IMR-90 (cell line): ENCODE data around the gene NKTR. TPM values are rescaled to one million over a fixed set of nuclear protein-coding genes. Genes with fewer than 3 reads are reported as not detected.

Experiments
- ATAC-seq: fragments of 200-7000 bp; cut with Tn5 transposase; 2 replicates; pipeline ENCODE4 v1.9.1; 2020; ENCODE audit warnings: low read depth, mild to moderate bottlenecking, moderate library complexity
- BruUV-seq: library from RNA; stranded (reverse); fragments of 400-500 nt; replicated peaks from 2 replicates; lab custom pipeline; 2021; lab: Mats Ljungman, UMichigan
- CTCF ChIA-PET: fragments of 300-600 bp; formaldehyde crosslinking; extraction: SDS; loops from one replicate; lab custom pipeline; 2021; ENCODE audit warnings: antibody characterized with exemption; lab: Yijun Ruan, JAX
- POLR2A ChIA-PET: fragments of 300-600 bp; sonication (Branson Sonifier 250); formaldehyde crosslinking; loops from one replicate; lab custom pipeline; 2022; ENCODE audit warnings: antibody characterized with exemption; ENCODE audit not compliant: unreplicated experiment; lab: Charles Lee
- DNase-seq: peaks from one replicate; pipeline ENCODE4 v3.0.0; 2013
- H2AFZ ChIP-seq: replicated peaks from 2 replicates; pipeline ENCODE3; 2013; ENCODE audit warnings: low read length, mild to moderate bottlenecking; ENCODE audit not compliant: poor library complexity
- H2AK5ac ChIP-seq: 2 replicates; pipeline ENCODE4 v1.6.1; 2013; ENCODE audit warnings: low read depth, low read length, inconsistent platforms
- H2AK9ac ChIP-seq: replicated peaks from 2 replicates; pipeline ENCODE3; 2013; ENCODE audit warnings: mild to moderate bottlenecking, low read depth, low read length, moderate library complexity; ENCODE audit not compliant: poor library complexity
- H2BK120ac ChIP-seq: 2 replicates; pipeline ENCODE4 v1.6.1; 2013; ENCODE audit warnings: low read depth, low read length, inconsistent platforms
- H2BK15ac ChIP-seq: 3 replicates; pipeline ENCODE4 v1.6.1; 2013; ENCODE audit warnings: low read depth, low read length, inconsistent platforms
- H2BK20ac ChIP-seq: 2 replicates; pipeline ENCODE4 v1.6.1; 2013; ENCODE audit warnings: low read depth, mild to moderate bottlenecking, inconsistent platforms, low read length, moderate library complexity
- H2BK5ac ChIP-seq: 2 replicates; pipeline ENCODE4 v1.6.1; 2013; ENCODE audit warnings: mild to moderate bottlenecking, low read depth, low read length, inconsistent platforms; ENCODE audit not compliant: poor library complexity, severe bottlenecking
- H3K14ac ChIP-seq: replicated peaks from 2 replicates; pipeline ENCODE4 v1.6.1; 2013; ENCODE audit warnings: low read depth, low read length, inconsistent platforms
- H3K18ac ChIP-seq: 2 replicates; pipeline ENCODE4 v1.6.1; 2013; ENCODE audit warnings: low read depth, low read length, control low read depth
- H3K23ac ChIP-seq: 2 replicates; pipeline ENCODE4 v1.6.1; 2013; ENCODE audit warnings: low read depth, low read length, inconsistent platforms
- H3K27ac ChIP-seq: 2 replicates; pipeline ENCODE4 v1.5.1; 2013; ENCODE audit warnings: mild to moderate bottlenecking, control low read depth, low read length; ENCODE audit not compliant: insufficient read depth
- H3K27me3 ChIP-seq: 2 replicates; pipeline ENCODE4 v1.6.1; 2013; ENCODE audit warnings: low read length; ENCODE audit not compliant: control insufficient read depth, insufficient read depth
- H3K36me3 ChIP-seq: 2 replicates; pipeline ENCODE4 v1.6.1; 2013; ENCODE audit warnings: low read length, mixed read lengths; ENCODE audit not compliant: control insufficient read depth, insufficient read depth
- H3K4ac ChIP-seq: 2 replicates; pipeline ENCODE4 v1.6.1; 2013; ENCODE audit warnings: low read depth, low read length, inconsistent platforms
- H3K4me1 ChIP-seq: 2 replicates; pipeline ENCODE4 v1.6.1; 2013; ENCODE audit warnings: low read length, mixed read lengths; ENCODE audit not compliant: control insufficient read depth, insufficient read depth
- H3K4me2 ChIP-seq: 2 replicates; pipeline ENCODE4 v1.6.1; 2013; ENCODE audit warnings: low read depth, mild to moderate bottlenecking, control low read depth, low read length, moderate library complexity
- H3K4me3 ChIP-seq: 2 replicates; pipeline ENCODE4 v1.5.1; 2013; ENCODE audit warnings: low read depth, mild to moderate bottlenecking, control low read depth, low read length, moderate library complexity; ENCODE audit not compliant: insufficient read depth
- H3K56ac ChIP-seq: 2 replicates; pipeline ENCODE4 v1.6.1; 2013; ENCODE audit warnings: low read length, inconsistent platforms; ENCODE audit not compliant: insufficient read depth; ENCODE audit errors: extremely low read depth
- H3K79me1 ChIP-seq, 2 experiments: 2 replicates each; pipeline ENCODE4 v1.6.1; 2013; ENCODE audit warnings: low read length in 2 of 2, inconsistent platforms in 1 of 2, low read depth in 1 of 2
- H3K9ac ChIP-seq: 2 replicates; pipeline ENCODE4 v1.6.1; 2013; ENCODE audit warnings: low read depth, low read length, control low read depth
- H3K9me1 ChIP-seq: 2 replicates; pipeline ENCODE4 v1.6.1; 2013; ENCODE audit warnings: low read length, inconsistent platforms; ENCODE audit not compliant: insufficient read depth
- H3K9me3 ChIP-seq: 2 replicates; pipeline ENCODE4 v1.6.1; 2013; ENCODE audit warnings: low read length; ENCODE audit not compliant: control insufficient read depth, insufficient read depth
- H4K20me1 ChIP-seq: 2 replicates; pipeline ENCODE4 v1.6.1; 2013; ENCODE audit warnings: low read length, inconsistent platforms; ENCODE audit not compliant: insufficient read depth
- H4K5ac ChIP-seq: 2 replicates; pipeline ENCODE4 v1.6.1; 2013; ENCODE audit warnings: mild to moderate bottlenecking, low read depth, low read length, control low read depth
- H4K8ac ChIP-seq, 2 experiments: 2 replicates each; pipeline ENCODE4 v1.6.1; 2013; ENCODE audit warnings: low read depth in 2 of 2, low read length in 2 of 2, control low read depth in 1 of 2, inconsistent platforms in 1 of 2
- H4K91ac ChIP-seq: 2 replicates; pipeline ENCODE4 v1.6.1; 2013; ENCODE audit warnings: low read depth, low read length, inconsistent platforms; ENCODE audit not compliant: insufficient read depth
- FOS ChIP-seq: fragments of 150-350 bp; IDR thresholded peaks from 2 replicates; pipeline ENCODE4 v1.6.1; 2016; ENCODE audit warnings: low read depth, low read length
- MXI1 ChIP-seq: IDR thresholded peaks from 2 replicates; pipeline ENCODE4 v1.6.1; 2012; ENCODE audit warnings: low read depth, mild to moderate bottlenecking, low read length, moderate library complexity, borderline replicate concordance
- WGBS, 2 experiments: methylation state at CpG; one replicate each; pipeline versions ENCODE4 v1.1.5 to v1.1.7; 2013; ENCODE audit warnings: missing lambda C conversion rate in 2 of 2; ENCODE audit not compliant: insufficient read length in 1 of 2; ENCODE audit errors: extremely low coverage in 2 of 2; 5-methylcytosine and 5-hydroxymethylcytosine counted together
- dilution Hi-C: fragments of 300-500 bp; cut with HindIII; formaldehyde crosslinking; loops from one replicate; pipeline ENCODE4 v1.14.3; 2018; ENCODE audit warnings: low sequenced_read_pairs; ENCODE audit not compliant: unreplicated experiment
- in situ Hi-C: fragments of 300-500 bp; cut with MboI; formaldehyde crosslinking; loops from 3 replicates; pipeline ENCODE4 v1.14.3; 2019; ENCODE audit warnings: low sequenced_read_pairs, inconsistent platforms, mixed read lengths
- intact Hi-C: fragments of 100-400 bp; cut with micrococcal nuclease; formaldehyde crosslinking; loops from 2 replicates; pipeline ENCODE4 v1.10.0; 2022
- polyA plus RNA-seq, 3 experiments: library from polyadenylated mRNA; depleted of rRNA; stranded (reverse); fragments of >200 nt; gene quantifications; 2 replicates each; pipeline ENCODE4 v1.2.3, GENCODE V29; 2012; ENCODE audit warnings: low replicate concordance in 1 of 3
- total RNA-seq: library from RNA; depleted of rRNA; stranded (reverse); fragments of >200 nt; gene quantifications from 2 replicates; pipeline ENCODE4 v1.2.3, GENCODE V29; 2012

NKTR gene
- total and polyA plus RNA-seq, 2 of the 4 experiments (the other 2 are of a cell fraction), result 24.0 to 30.7 TPM

GRCh38 chr3:42581400-42581708 is 19.1 kb upstream of the NKTR start:
- TF ChIP-seq FOS (no peak), MXI1 (peak; percentile 27; the same call in 1 of the 2 replicates)
- H3K9me3 ChIP-seq, result no peaks in the 10 kb centered on the region
- intact Hi-C loops (loop anchor here (5.0 kb wide), 1 partner anchor 161 kb away; no protein-coding TSS in a partner anchor), dilution Hi-C loops (no loop called here), in situ Hi-C loops (no loop called here)
- peak overlapping the region; percentile 35 to 55; a peak in 3 of 4 replicates for H4K8ac ChIP-seq
- H2BK120ac ChIP-seq, result no peak overlapping the region
- H4K20me1 ChIP-seq, result no peaks in the 10 kb centered on the region
- no TSS peak for BruUV-seq
- H4K91ac ChIP-seq, result no peak overlapping the region
- no peaks in the 10 kb centered on the region for H3K27me3 ChIP-seq
- peak overlapping the region; percentile 65; the same call in 1 of the 2 replicates for H3K4ac ChIP-seq
- peak overlapping the region; percentile 43 for H3K9ac ChIP-seq
- H3K79me1 ChIP-seq, result peaks cover 12 to 33% of the 10 kb centered on the region in 2 experiments
- H3K4me3 ChIP-seq, result peak overlapping the region; percentile 95
- no peak for ATAC-seq
- peak overlapping the region; percentile 27 for H4K5ac ChIP-seq
- peak overlapping the region; percentile 63 for H2AK9ac ChIP-seq
- H2AFZ ChIP-seq, result peak overlapping the region; percentile 98
- H3K27ac ChIP-seq, result peak overlapping the region; percentile 61
- H2AK5ac ChIP-seq, result no peak overlapping the region
- peak overlapping the region; percentile 98 for H3K4me2 ChIP-seq
- H3K36me3 ChIP-seq, result no peaks in the 10 kb centered on the region
- 0% methylated on average over 4 of the region's 11 CpGs; no CpG with 5 or more reads in 1 of the 2 experiments for WGBS, 2 experiments
- H3K14ac ChIP-seq, result peak overlapping the region; percentile 30
- ChIA-PET POLR2A (no interaction called here), CTCF (no interaction called here)
- peak overlapping the region; percentile 55 for H2BK5ac ChIP-seq
- no peak overlapping the region for H2BK15ac ChIP-seq
- H3K18ac ChIP-seq, result no peak overlapping the region
- H3K9me1 ChIP-seq, result no peaks in the 10 kb centered on the region; the same call in 1 of the 2 replicates
- no peak for DNase-seq
- H2BK20ac ChIP-seq, result no peak overlapping the region
- H3K56ac ChIP-seq, result peak overlapping the region; percentile 77; the same call in 1 of the 2 replicates
- H3K23ac ChIP-seq, result peak overlapping the region; percentile 50
- H3K4me1 ChIP-seq, result peaks cover 2% of the 10 kb centered on the region; the same call in 1 of the 2 replicates
